Neural progenitor cell (in vitro differentiated cells): ENCODE data around the gene RABEPK. TPM values are rescaled to one million over a fixed set of nuclear protein-coding genes. Genes with fewer than 3 reads are reported as not detected.
A peak's percentile ranks its signal among the peaks of the same experiment; 100 is the strongest.

ENCODE experiments used
- DNase-seq: peaks from one replicate; pipeline ENCODE4 v3.0.0-alpha.2; 2016; ENCODE audit warnings: low spot score
- H2AFZ ChIP-seq: fragments of 200-600 bp; sonication (generic); replicated peaks from 2 replicates; pipeline ENCODE4 v1.6.1; 2016; ENCODE audit warnings: antibody characterized with exemption
- H3F3A ChIP-seq: fragments of 200-600 bp; sonication (generic); 2 replicates; pipeline ENCODE4 v1.6.1; 2016; ENCODE audit warnings: antibody characterized with exemption, low read depth
- H3K27ac ChIP-seq: fragments of 200-600 bp; sonication (generic); 2 replicates; pipeline ENCODE4 v1.5.1; 2016; ENCODE audit warnings: mild to moderate bottlenecking
- H3K27me3 ChIP-seq: fragments of 200-600 bp; sonication (generic); 2 replicates; pipeline ENCODE4 v1.6.1; 2016; ENCODE audit warnings: mild to moderate bottlenecking, moderate library complexity
- H3K36me3 ChIP-seq: fragments of 200-600 bp; sonication (generic); 2 replicates; pipeline ENCODE4 v1.5.1; 2016
- H3K4me1 ChIP-seq: fragments of 200-600 bp; sonication (generic); 2 replicates; pipeline ENCODE4 v1.6.1; 2016; ENCODE audit warnings: mixed run types
- H3K4me2 ChIP-seq: fragments of 200-600 bp; sonication (generic); 2 replicates; pipeline ENCODE4 v1.6.1; 2016
- H3K4me3 ChIP-seq: fragments of 200-600 bp; sonication (generic); 2 replicates; pipeline ENCODE4 v1.5.1; 2016
- H3K79me2 ChIP-seq: fragments of 200-600 bp; sonication (generic); 2 replicates; pipeline ENCODE4 v1.6.1; 2016; ENCODE audit warnings: low read depth
- H3K9ac ChIP-seq: fragments of 200-600 bp; sonication (generic); 2 replicates; pipeline ENCODE4 v1.6.1; 2016
- H3K9me3 ChIP-seq: fragments of 200-600 bp; sonication (generic); 2 replicates; pipeline ENCODE4 v1.5.1; 2016; ENCODE audit warnings: low read depth
- H4K20me1 ChIP-seq: fragments of 200-600 bp; sonication (generic); 2 replicates; pipeline ENCODE4 v1.6.1; 2016; ENCODE audit warnings: low read depth
- H3K27ac Mint-ChIP-seq: 3 replicates; pipeline ENCODE4 v1.8.0; 2021; ENCODE audit warnings: mixed read lengths
- H3K27me3 Mint-ChIP-seq: 2 replicates; pipeline ENCODE4 v1.8.0; 2022; ENCODE audit warnings: low read depth, mild to moderate bottlenecking, inconsistent platforms, moderate library complexity, mixed read lengths; ENCODE audit not compliant: insufficient read depth
- H3K36me3 Mint-ChIP-seq: 3 replicates; pipeline ENCODE4 v1.8.0; 2021; ENCODE audit warnings: mixed read lengths
- H3K4me1 Mint-ChIP-seq: 3 replicates; pipeline ENCODE4 v1.8.0; 2021; ENCODE audit warnings: mixed read lengths
- H3K4me3 Mint-ChIP-seq: 3 replicates; pipeline ENCODE4 v1.8.0; 2021; ENCODE audit warnings: mild to moderate bottlenecking, moderate library complexity, mixed read lengths
- H3K9me3 Mint-ChIP-seq: 3 replicates; pipeline ENCODE4 v1.8.0; 2020; ENCODE audit warnings: mixed read lengths
- CTCF ChIP-seq: fragments of 200-600 bp; sonication (generic); IDR thresholded peaks from 2 replicates; pipeline ENCODE4 v1.5.1; 2017; ENCODE audit warnings: antibody characterized with exemption, mild to moderate bottlenecking
- EZH2 ChIP-seq: fragments of 200-600 bp; sonication (generic); IDR thresholded peaks from 2 replicates; pipeline ENCODE4 v1.6.1; 2017; ENCODE audit warnings: antibody characterized with exemption, mild to moderate bottlenecking, moderate library complexity
- EZH2phosphoT487 ChIP-seq: fragments of 200-600 bp; sonication (generic); IDR thresholded peaks from 2 replicates; pipeline ENCODE4 v1.6.1; 2017; ENCODE audit warnings: antibody characterized with exemption
- total RNA-seq: library from RNA; depleted of rRNA; stranded (reverse); fragments of >200 nt; gene quantifications from 2 replicates; pipeline ENCODE4 v1.2.3, GENCODE V29; 2015; ENCODE audit warnings: low replicate concordance

Gene RABEPK
- total RNA-seq, 1 donor from 2014 or later: 7.8 TPM

DNA sequence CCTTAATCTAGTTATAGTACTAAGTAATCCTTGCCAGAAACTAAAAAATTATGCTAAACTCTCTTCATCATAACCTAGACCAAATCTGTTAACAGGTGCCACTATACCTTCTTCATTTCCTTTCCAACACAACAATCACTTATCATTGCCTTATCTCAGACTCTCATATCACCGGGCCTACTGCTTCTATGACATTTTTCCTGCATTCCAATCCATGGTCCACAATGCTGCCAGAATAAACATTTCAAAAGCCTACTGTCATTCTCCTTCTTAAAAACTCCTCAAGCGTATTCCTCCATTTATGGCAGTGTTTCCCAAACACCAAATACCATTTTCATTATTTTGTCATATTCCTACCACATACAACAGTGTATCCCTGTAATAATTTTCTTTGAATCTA lies 17.3 kb upstream of the RABEPK start:
- H3K9me3 Mint-ChIP-seq: peaks cover 4% of the 10 kb centered on the region
- no peak overlapping the region for H3K27ac Mint-ChIP-seq
- Histone ChIP-seq H4K20me1 (peaks cover 49% of the 10 kb centered on the region), H3K36me3 (no peaks in the 10 kb centered on the region), H3K27me3 (no peaks in the 10 kb centered on the region), H3K79me2 (peaks cover 100% of the 10 kb centered on the region), H3F3A (no peaks in the 10 kb centered on the region), H3K9ac (no peak overlapping the region), H3K4me3 (no peak overlapping the region), H3K4me2 (no peak overlapping the region), H2AFZ (no peak overlapping the region), H3K27ac (no peak overlapping the region), H3K9me3 (no peaks in the 10 kb centered on the region), H3K4me1 (no peaks in the 10 kb centered on the region)
- H3K4me1 Mint-ChIP-seq: peaks cover 8% of the 10 kb centered on the region
- no peak for TF ChIP-seq CTCF
- TF ChIP-seq EZH2: no peak
- TF ChIP-seq EZH2phosphoT487: no peak
- H3K27me3 Mint-ChIP-seq: no peaks in the 10 kb centered on the region
- no peak overlapping the region for H3K4me3 Mint-ChIP-seq
- no peak for DNase-seq
- peaks cover 18% of the 10 kb centered on the region for H3K36me3 Mint-ChIP-seq

DNA sequence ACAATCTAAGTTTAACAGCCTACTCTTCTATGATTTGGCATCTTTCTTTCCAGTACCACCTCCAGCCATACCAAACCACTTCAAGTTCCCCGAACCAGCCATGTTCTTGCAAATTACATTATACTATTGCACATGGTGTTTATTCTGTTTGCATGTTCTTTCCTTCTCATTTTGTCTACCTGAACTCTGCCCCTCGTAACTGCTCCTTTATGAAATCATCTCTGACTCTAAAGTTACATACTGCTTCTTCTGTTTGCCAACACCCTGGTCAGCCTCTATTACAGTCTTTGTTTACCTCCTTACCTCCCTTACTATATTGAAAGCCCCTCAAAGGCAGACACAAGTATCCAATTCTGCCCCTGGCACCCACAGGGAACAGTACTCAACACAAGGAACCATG lies 16.8 kb upstream of the RABEPK start:
- no peaks in the 10 kb centered on the region for H3K27me3 ChIP-seq
- peaks cover 15% of the 10 kb centered on the region for H3K36me3 Mint-ChIP-seq
- H3K4me2 ChIP-seq: no peak overlapping the region
- no peak for DNase-seq
- H3K9me3 ChIP-seq: no peaks in the 10 kb centered on the region
- no peak overlapping the region for H3K4me3 ChIP-seq
- peaks cover 100% of the 10 kb centered on the region for H3K79me2 ChIP-seq
- peaks cover 11% of the 10 kb centered on the region for H3K4me1 Mint-ChIP-seq
- no peak overlapping the region for H3K4me3 Mint-ChIP-seq
- peaks cover 2% of the 10 kb centered on the region for H3K9me3 Mint-ChIP-seq
- H3K27ac ChIP-seq: no peak overlapping the region
- peaks cover 54% of the 10 kb centered on the region for H4K20me1 ChIP-seq
- no peaks in the 10 kb centered on the region for H3F3A ChIP-seq
- H3K27me3 Mint-ChIP-seq: no peaks in the 10 kb centered on the region
- peaks cover 4% of the 10 kb centered on the region for H3K4me1 ChIP-seq
- TF ChIP-seq CTCF (no peak), EZH2phosphoT487 (no peak), EZH2 (no peak)
- no peak overlapping the region for H3K27ac Mint-ChIP-seq
- no peak overlapping the region for H2AFZ ChIP-seq
- H3K36me3 ChIP-seq: no peaks in the 10 kb centered on the region
- H3K9ac ChIP-seq: no peak overlapping the region

GRCh38 chr9:125189011-125189360 lies 11.4 kb upstream of the RABEPK start:
- TF ChIP-seq CTCF: no peak
- TF ChIP-seq EZH2phosphoT487: no peak
- TF ChIP-seq EZH2: no peak
- no peaks in the 10 kb centered on the region for H3K27me3 ChIP-seq
- no peaks in the 10 kb centered on the region for H3K9me3 ChIP-seq
- H4K20me1 ChIP-seq: peaks cover 30% of the 10 kb centered on the region
- peak overlapping the region; percentile 93 for H3K9ac ChIP-seq
- peak overlapping the region; percentile 96 for H3K4me3 Mint-ChIP-seq
- H3K4me2 ChIP-seq: peak overlapping the region; percentile 79
- H3K4me1 ChIP-seq: peaks cover 4% of the 10 kb centered on the region
- no peaks in the 10 kb centered on the region for H3K36me3 Mint-ChIP-seq
- H2AFZ ChIP-seq: peak overlapping the region; percentile 87
- H3K27me3 Mint-ChIP-seq: peaks cover 2% of the 10 kb centered on the region
- H3K4me1 Mint-ChIP-seq: peaks cover 19% of the 10 kb centered on the region
- peak overlapping the region; percentile 84 for H3K27ac ChIP-seq
- peak; percentile 61 for DNase-seq
- peaks cover 56% of the 10 kb centered on the region for H3K79me2 ChIP-seq
- H3F3A ChIP-seq: no peaks in the 10 kb centered on the region
- peak overlapping the region; percentile 69 for H3K27ac Mint-ChIP-seq
- H3K36me3 ChIP-seq: no peaks in the 10 kb centered on the region
- H3K9me3 Mint-ChIP-seq: no peaks in the 10 kb centered on the region
- peak overlapping the region; percentile 84 for H3K4me3 ChIP-seq
